Neuronal stem cell (in vitro differentiated cells): ENCODE data around the gene GBX1.

Source experiments
- DNase-seq: peaks from one replicate; pipeline ENCODE4 v3.0.0-alpha.2; 2013; ENCODE audit warnings: low spot score
- H2AFZ ChIP-seq: one replicate; pipeline ENCODE4 v1.6.1; 2013; ENCODE audit warnings: mild to moderate bottlenecking, low read length, inconsistent platforms
- H2AK5ac ChIP-seq: 2 replicates; pipeline ENCODE4 v1.6.1; 2013; ENCODE audit warnings: low read depth, mild to moderate bottlenecking, inconsistent platforms, low read length, moderate library complexity, mixed read lengths
- H2BK120ac ChIP-seq: 2 replicates; pipeline ENCODE4 v1.6.1; 2013; ENCODE audit warnings: low read depth, mild to moderate bottlenecking, inconsistent platforms, low read length, moderate library complexity, mixed read lengths
- H2BK12ac ChIP-seq: one replicate; pipeline ENCODE4 v1.6.1; 2013; ENCODE audit warnings: low read length, inconsistent platforms
- H2BK15ac ChIP-seq: 2 replicates; pipeline ENCODE4 v1.6.1; 2013; ENCODE audit warnings: mild to moderate bottlenecking, low read length, inconsistent platforms, mixed read lengths
- H2BK5ac ChIP-seq: one replicate; pipeline ENCODE4 v1.6.1; 2013; ENCODE audit warnings: inconsistent platforms, mild to moderate bottlenecking, low read length, moderate library complexity
- H3K14ac ChIP-seq: one replicate; pipeline ENCODE4 v1.6.1; 2013; ENCODE audit warnings: low read length, inconsistent platforms
- H3K18ac ChIP-seq: 2 replicates; pipeline ENCODE4 v1.6.1; 2013; ENCODE audit warnings: low read length, inconsistent platforms
- H3K23ac ChIP-seq: 2 replicates; pipeline ENCODE4 v1.6.1; 2013; ENCODE audit warnings: low read depth, mild to moderate bottlenecking, mixed read lengths, low read length, inconsistent platforms; ENCODE audit not compliant: poor library complexity
- H3K27ac ChIP-seq: replicated peaks from 3 replicates; pipeline ENCODE4 v1.5.1; 2013; ENCODE audit warnings: low read length, inconsistent platforms
- H3K27me3 ChIP-seq, 3 experiments: 2 replicates each; pipeline ENCODE4 v1.6.1; 2013; ENCODE audit warnings: low read length in 3 of 3, mild to moderate bottlenecking in 2 of 3, inconsistent platforms in 1 of 3, low read depth in 1 of 3, mixed read lengths in 1 of 3, moderate library complexity in 1 of 3; ENCODE audit not compliant: control insufficient read depth in 3 of 3, insufficient read depth in 3 of 3
- H3K36me3 ChIP-seq, 2 donors: replicated peaks in 1 of 2; 2 replicates each; pipeline ENCODE4 v1.6.1; 2013; ENCODE audit warnings: low read length in 2 of 2; ENCODE audit not compliant: control insufficient read depth in 2 of 2, insufficient read depth in 2 of 2
- H3K4ac ChIP-seq: 2 replicates; pipeline ENCODE4 v1.6.1; 2013; ENCODE audit warnings: inconsistent platforms, mild to moderate bottlenecking, low read length, moderate library complexity
- H3K4me1 ChIP-seq, 2 donors: 1 replicate in 1 of 2; 2 replicates in 1 of 2; pipeline ENCODE4 v1.6.1; 2013; ENCODE audit warnings: low read length in 2 of 2, low read depth in 1 of 2; ENCODE audit not compliant: control insufficient read depth in 2 of 2, insufficient read depth in 1 of 2
- H3K4me2 ChIP-seq: one replicate; pipeline ENCODE4 v1.6.1; 2013; ENCODE audit warnings: mild to moderate bottlenecking, low read length, inconsistent platforms; ENCODE audit not compliant: insufficient read depth, poor library complexity, severe bottlenecking
- H3K4me3 ChIP-seq, 2 donors: 2 replicates each; pipeline ENCODE4 v1.5.1; 2013; ENCODE audit warnings: low read length in 2 of 2, mild to moderate bottlenecking in 2 of 2, inconsistent platforms in 1 of 2, moderate library complexity in 1 of 2
- H3K79me1 ChIP-seq: one replicate; pipeline ENCODE4 v1.6.1; 2013; ENCODE audit warnings: low read depth, mild to moderate bottlenecking, inconsistent platforms, low read length, moderate library complexity
- H3K9ac ChIP-seq: one replicate; pipeline ENCODE4 v1.6.1; 2013; ENCODE audit warnings: mild to moderate bottlenecking, low read depth, low read length, inconsistent platforms; ENCODE audit not compliant: poor library complexity
- H3K9me3 ChIP-seq, 2 donors: replicated peaks in 1 of 2; 2 replicates each; pipeline versions ENCODE3 to v1.6.1; 2013; ENCODE audit warnings: low read length in 2 of 2, mild to moderate bottlenecking in 2 of 2, inconsistent platforms in 1 of 2, low read depth in 1 of 2, mixed read lengths in 1 of 2, moderate library complexity in 1 of 2; ENCODE audit not compliant: control insufficient read depth in 2 of 2, insufficient read depth in 1 of 2
- H4K8ac ChIP-seq: one replicate; pipeline ENCODE4 v1.6.1; 2013; ENCODE audit warnings: low read depth, mild to moderate bottlenecking, inconsistent platforms, low read length, moderate library complexity
- H4K91ac ChIP-seq: one replicate; pipeline ENCODE4 v1.6.1; 2013; ENCODE audit warnings: low read length, low read depth, mild to moderate bottlenecking, inconsistent platforms; ENCODE audit not compliant: poor library complexity
- WGBS, 2 donors: extraction: QIAGEN DNeasy Blood & Tissue Kit; methylation state at CpG; one replicate each; pipeline ENCODE4 v1.1.7; 2013; ENCODE audit warnings: missing lambda C conversion rate in 2 of 2, mixed read lengths in 1 of 2; ENCODE audit not compliant: insufficient read length in 2 of 2, insufficient replicate concordance in 1 of 2; ENCODE audit errors: extremely low coverage in 2 of 2; 5-methylcytosine and 5-hydroxymethylcytosine counted together

GBX1 gene

GRCh38 chr7:151121380-151122170 is 45.9 kb downstream of the GBX1 start:
- Histone ChIP-seq H3K23ac (peak overlapping the region; percentile 55), H3K79me1 (peaks cover 32% of the 10 kb centered on the region), H2BK120ac (no peak overlapping the region), H3K4me1 (peaks cover 0 to 12% of the 10 kb centered on the region in 2 donors), H2AFZ (no peak overlapping the region), H3K9me3 (peaks cover 0 to 1% of the 10 kb centered on the region in 2 donors), H2AK5ac (no peak overlapping the region), H2BK15ac (no peak overlapping the region), H4K8ac (no peak overlapping the region), H3K9ac (no peak overlapping the region), H3K27me3 (no peaks in the 10 kb centered on the region), H3K4me2 (no peak overlapping the region), H4K91ac (peak overlapping the region; percentile 64), H3K14ac (peak overlapping the region; percentile 21), H3K4me3 (no peak overlapping the region), H3K27ac (no peak overlapping the region), H3K36me3 (peaks cover 38 to 61% of the 10 kb centered on the region in 2 donors), H3K18ac (no peak overlapping the region), H2BK5ac (peak overlapping the region; percentile 66), H2BK12ac (no peak overlapping the region), H3K4ac (no peak overlapping the region)
- WGBS, 2 donors, result no CpG with 5 or more reads among the region's 30 CpGs
- DNase-seq, result no peak

GRCh38 chr7:151120896-151121295 is 46.6 kb downstream of the GBX1 start:
- Histone ChIP-seq H3K4me2 (no peak overlapping the region), H3K14ac (peak overlapping the region; percentile 14), H3K18ac (no peak overlapping the region), H2BK120ac (no peak overlapping the region), H3K4me1 (peaks cover 0 to 13% of the 10 kb centered on the region in 2 donors), H4K8ac (no peak overlapping the region), H4K91ac (no peak overlapping the region), H3K79me1 (peaks cover 38% of the 10 kb centered on the region), H2AK5ac (no peak overlapping the region), H3K9ac (no peak overlapping the region), H3K27ac (no peak overlapping the region), H3K9me3 (peaks cover 0 to 1% of the 10 kb centered on the region in 2 donors), H2AFZ (no peak overlapping the region), H3K23ac (peak overlapping the region; percentile 31), H3K27me3 (peaks cover 0 to 1% (median 0%) of the 10 kb centered on the region in 3 experiments), H3K4me3 (no peak overlapping the region), H2BK15ac (no peak overlapping the region), H2BK5ac (peak overlapping the region; percentile 66), H3K4ac (peak overlapping the region; percentile 23), H2BK12ac (no peak overlapping the region), H3K36me3 (peaks cover 38 to 61% of the 10 kb centered on the region in 2 donors)
- DNase-seq, result no peak
- no CpG with 5 or more reads among the region's 22 CpGs for WGBS, 2 donors

GRCh38 chr7:151119902-151120301 is 47.6 kb downstream of the GBX1 start:
- Histone ChIP-seq H3K27me3 (peaks cover 0 to 3% (median 0%) of the 10 kb centered on the region in 3 experiments), H3K79me1 (peaks cover 42% of the 10 kb centered on the region), H3K4me1 (peaks cover 0 to 12% of the 10 kb centered on the region in 2 donors), H3K18ac (peak overlapping the region; percentile 38), H2AK5ac (no peak overlapping the region), H3K14ac (peak overlapping the region; percentile 38), H2BK15ac (no peak overlapping the region), H2BK5ac (no peak overlapping the region), H4K8ac (no peak overlapping the region), H3K4ac (no peak overlapping the region), H3K9ac (no peak overlapping the region), H2BK120ac (no peak overlapping the region), H3K23ac (no peak overlapping the region), H4K91ac (no peak overlapping the region), H2BK12ac (no peak overlapping the region), H3K9me3 (peaks cover 0 to 1% of the 10 kb centered on the region in 2 donors), H3K4me2 (no peak overlapping the region), H2AFZ (no peak overlapping the region), H3K4me3 (no peak overlapping the region), H3K36me3 (peaks cover 37 to 56% of the 10 kb centered on the region in 2 donors), H3K27ac (no peak overlapping the region)
- no peak for DNase-seq
- no CpG with 5 or more reads among the region's 27 CpGs for WGBS, 2 donors

- H2BK12ac ChIP-seq, result peak overlapping the region; percentile 84
- no peak overlapping the region for H3K27ac ChIP-seq
- peaks cover 35 to 47% of the 10 kb centered on the region in 2 donors for H3K36me3 ChIP-seq
- H4K8ac ChIP-seq, result peak overlapping the region; percentile 65
- H3K18ac ChIP-seq, result no peak overlapping the region
- no peak overlapping the region for H3K4me2 ChIP-seq
- peaks cover 2 to 14% of the 10 kb centered on the region in 2 donors for H3K4me1 ChIP-seq
- peak overlapping the region; percentile 70 for H3K9ac ChIP-seq
- no peak overlapping the region for H2BK5ac ChIP-seq
- H3K27me3 ChIP-seq, result peaks cover 0 to 3% (median 0%) of the 10 kb centered on the region in 3 experiments
- peaks cover 42% of the 10 kb centered on the region for H3K79me1 ChIP-seq
- H2BK15ac ChIP-seq, result no peak overlapping the region
- H3K9me3 ChIP-seq, result peaks cover 0 to 1% of the 10 kb centered on the region in 2 donors
- peak overlapping the region; percentile 85 for H3K23ac ChIP-seq
- WGBS, 2 donors, result no CpG with 5 or more reads among the region's 13 CpGs
- H2BK120ac ChIP-seq, result peak overlapping the region; percentile 31
- no peak overlapping the region for H3K4me3 ChIP-seq
- no peak overlapping the region for H3K4ac ChIP-seq
- peak overlapping the region; percentile 17 for H3K14ac ChIP-seq
- H2AK5ac ChIP-seq, result no peak overlapping the region
- H2AFZ ChIP-seq, result no peak overlapping the region
- no peak for DNase-seq
- no peak overlapping the region for H4K91ac ChIP-seq
Measured at GRCh38 chr7:151119055-151119415, 48.5 kb downstream of the GBX1 start.
